C4-2B (cell line): Measurements from ENCODE around the gene PRDX5.

Source experiments
- ZFX ChIP-seq: fragments of 450-650 bp; IDR thresholded peaks from 2 replicates; pipeline ENCODE4 v1.6.1; 2017
- TF ChIP-seq, protein P1 (sequence below): fragments of 450-650 bp; conservative IDR thresholded peaks from 2 replicates; pipeline ENCODE4 v1.5.1; 2017; ENCODE audit warnings: mild to moderate bottlenecking

- TF ChIP-seq, protein P1, sequence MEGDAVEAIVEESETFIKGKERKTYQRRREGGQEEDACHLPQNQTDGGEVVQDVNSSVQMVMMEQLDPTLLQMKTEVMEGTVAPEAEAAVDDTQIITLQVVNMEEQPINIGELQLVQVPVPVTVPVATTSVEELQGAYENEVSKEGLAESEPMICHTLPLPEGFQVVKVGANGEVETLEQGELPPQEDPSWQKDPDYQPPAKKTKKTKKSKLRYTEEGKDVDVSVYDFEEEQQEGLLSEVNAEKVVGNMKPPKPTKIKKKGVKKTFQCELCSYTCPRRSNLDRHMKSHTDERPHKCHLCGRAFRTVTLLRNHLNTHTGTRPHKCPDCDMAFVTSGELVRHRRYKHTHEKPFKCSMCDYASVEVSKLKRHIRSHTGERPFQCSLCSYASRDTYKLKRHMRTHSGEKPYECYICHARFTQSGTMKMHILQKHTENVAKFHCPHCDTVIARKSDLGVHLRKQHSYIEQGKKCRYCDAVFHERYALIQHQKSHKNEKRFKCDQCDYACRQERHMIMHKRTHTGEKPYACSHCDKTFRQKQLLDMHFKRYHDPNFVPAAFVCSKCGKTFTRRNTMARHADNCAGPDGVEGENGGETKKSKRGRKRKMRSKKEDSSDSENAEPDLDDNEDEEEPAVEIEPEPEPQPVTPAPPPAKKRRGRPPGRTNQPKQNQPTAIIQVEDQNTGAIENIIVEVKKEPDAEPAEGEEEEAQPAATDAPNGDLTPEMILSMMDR: no peak
- TF ChIP-seq ZFX: no peak
These were observed 39.5 kb downstream of the PRDX5 start for GRCh38 chr11:64357446-64357845.
